Measurements from ENCODE around the gene ACACA. TPM values are rescaled to one million over a fixed set of nuclear protein-coding genes. Genes with fewer than 3 reads are reported as not detected.

The ACACA gene
- total RNA-seq, 1 donor from 2014 or later = 122 TPM

GRCh38 chr17:37096071-37096470 is 310.6 kb downstream of the ACACA start:
- Mint-ChIP-seq H3K36me3 (ENCODE audit: low read depth) (peaks cover 27% of the 10 kb centered on the region), H3K27ac (no peak overlapping the region), H3K4me1 (ENCODE audit: low read depth) (peaks cover 10% of the 10 kb centered on the region), H3K27me3 (ENCODE audit: insufficient read depth) (no peaks in the 10 kb centered on the region), H3K4me3 (no peak overlapping the region), H3K9me3 (no peaks in the 10 kb centered on the region)
- intact Hi-C loops (cut with micrococcal nuclease) = no loop called here
- no peak for DNase-seq (ENCODE audit: low spot score)

DNA sequence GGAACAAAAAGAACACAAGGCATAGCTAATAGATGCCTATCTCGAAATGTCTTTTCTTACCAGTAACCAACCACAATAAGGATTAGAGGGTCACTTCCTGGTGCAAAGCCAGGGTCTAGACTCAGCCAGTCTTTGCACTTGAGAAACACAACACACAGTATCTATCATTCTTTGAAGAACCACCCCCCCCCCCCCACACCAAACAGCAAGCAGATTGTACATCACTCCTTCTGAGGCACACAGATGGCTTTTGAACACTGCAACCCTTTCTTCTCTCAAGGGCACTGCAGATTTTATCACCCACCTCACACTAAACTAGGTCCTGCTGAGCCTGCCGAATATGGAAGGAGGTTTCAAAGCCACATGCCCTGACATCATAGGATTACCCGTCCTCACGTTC is 312.2 kb downstream of the ACACA start:
- no peak overlapping the region for H3K4me3 Mint-ChIP-seq
- H3K4me1 Mint-ChIP-seq (ENCODE audit: low read depth) = peaks cover 27% of the 10 kb centered on the region
- H3K36me3 Mint-ChIP-seq (ENCODE audit: low read depth) = peaks cover 34% of the 10 kb centered on the region
- H3K9me3 Mint-ChIP-seq = no peaks in the 10 kb centered on the region
- no peak overlapping the region for H3K27ac Mint-ChIP-seq
- DNase-seq (ENCODE audit: low spot score) = no peak
- H3K27me3 Mint-ChIP-seq (ENCODE audit: insufficient read depth) = no peaks in the 10 kb centered on the region
- intact Hi-C loops (cut with micrococcal nuclease) = no loop called here

GRCh38 chr17:37092701-37093100 is 313.9 kb downstream of the ACACA start:
- Mint-ChIP-seq H3K4me1 (ENCODE audit: low read depth) (peaks cover 44% of the 10 kb centered on the region), H3K9me3 (no peaks in the 10 kb centered on the region), H3K27ac (no peak overlapping the region), H3K27me3 (ENCODE audit: insufficient read depth) (no peaks in the 10 kb centered on the region), H3K4me3 (no peak overlapping the region), H3K36me3 (ENCODE audit: low read depth) (peaks cover 35% of the 10 kb centered on the region)
- intact Hi-C loops (cut with micrococcal nuclease) = no loop called here
- DNase-seq (ENCODE audit: low spot score) = no peak

GRCh38 chr17:37092071-37092470 is 314.6 kb downstream of the ACACA start:
- no peaks in the 10 kb centered on the region for H3K27me3 Mint-ChIP-seq (ENCODE audit: insufficient read depth)
- H3K36me3 Mint-ChIP-seq (ENCODE audit: low read depth) = peaks cover 39% of the 10 kb centered on the region
- H3K4me1 Mint-ChIP-seq (ENCODE audit: low read depth) = peaks cover 50% of the 10 kb centered on the region
- no peak overlapping the region for H3K27ac Mint-ChIP-seq
- no peak for DNase-seq (ENCODE audit: low spot score)
- intact Hi-C loops (cut with micrococcal nuclease) = no loop called here
- no peak overlapping the region for H3K4me3 Mint-ChIP-seq
- no peaks in the 10 kb centered on the region for H3K9me3 Mint-ChIP-seq

DNA sequence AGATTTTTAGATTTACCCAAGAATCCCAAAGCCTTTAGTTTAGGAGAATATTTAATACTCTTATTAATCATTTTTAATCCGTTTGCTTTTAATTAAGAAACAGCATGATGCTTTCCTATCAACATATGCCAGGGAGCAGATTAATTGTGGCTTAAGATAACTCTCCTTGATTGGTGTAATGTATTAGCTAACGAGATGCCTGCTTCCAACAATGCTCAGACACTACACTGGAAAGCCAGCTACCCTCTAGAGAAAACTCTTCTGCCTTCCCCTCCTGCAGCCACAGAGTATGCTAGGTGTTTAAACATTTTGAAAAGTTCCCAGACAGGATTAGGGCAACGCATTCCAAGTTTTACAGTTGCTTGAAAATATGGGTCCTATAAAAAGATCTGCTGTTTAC is 315.7 kb downstream of the ACACA start:
- peak overlapping the region; percentile 87 for H3K27ac Mint-ChIP-seq

DNA sequence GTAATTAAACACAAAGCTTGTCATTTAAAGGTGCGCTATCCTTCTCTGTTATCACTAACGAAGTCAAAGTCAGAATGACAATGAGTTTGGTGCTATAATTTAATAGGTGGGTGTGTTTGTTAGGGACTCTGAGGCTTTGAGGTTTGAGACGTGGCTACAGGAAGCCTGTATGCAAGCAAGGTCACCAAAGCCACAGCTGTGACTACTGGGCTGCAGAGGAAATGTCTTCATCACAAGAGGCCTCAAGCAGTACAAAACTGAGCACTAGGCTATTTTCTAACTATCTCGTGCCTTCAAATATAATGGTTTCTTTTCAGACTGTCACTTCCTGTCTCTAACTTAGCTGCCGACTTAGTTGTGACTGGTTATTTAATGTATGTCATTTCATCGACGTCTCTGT is 316.7 kb downstream of the ACACA start:
- peak; percentile 56 for DNase-seq (ENCODE audit: low spot score)
- Mint-ChIP-seq H3K4me3 (peak overlapping the region; percentile 48), H3K27me3 (ENCODE audit: insufficient read depth) (no peaks in the 10 kb centered on the region), H3K36me3 (ENCODE audit: low read depth) (peaks cover 36% of the 10 kb centered on the region), H3K9me3 (no peaks in the 10 kb centered on the region), H3K27ac (peak overlapping the region; percentile 87), H3K4me1 (ENCODE audit: low read depth) (peaks cover 51% of the 10 kb centered on the region)
- intact Hi-C loops (cut with micrococcal nuclease) = no loop called here

More for the DNA sequence above, 315.7 kb downstream of the ACACA start:
- no peaks in the 10 kb centered on the region for H3K9me3 Mint-ChIP-seq
- no peak overlapping the region for H3K4me3 Mint-ChIP-seq
- H3K4me1 Mint-ChIP-seq (ENCODE audit: low read depth) = peaks cover 51% of the 10 kb centered on the region
- H3K27me3 Mint-ChIP-seq (ENCODE audit: insufficient read depth) = no peaks in the 10 kb centered on the region
- H3K36me3 Mint-ChIP-seq (ENCODE audit: low read depth) = peaks cover 34% of the 10 kb centered on the region
- no peak for DNase-seq (ENCODE audit: low spot score)
- intact Hi-C loops (cut with micrococcal nuclease) = no loop called here

GRCh38 chr17:37088913-37089312 is 317.7 kb downstream of the ACACA start:
- intact Hi-C loops (cut with micrococcal nuclease) = no loop called here
- DNase-seq (ENCODE audit: low spot score) = no peak
- Mint-ChIP-seq H3K4me3 (peak overlapping the region; percentile 22), H3K4me1 (ENCODE audit: low read depth) (peaks cover 51% of the 10 kb centered on the region), H3K36me3 (ENCODE audit: low read depth) (peaks cover 33% of the 10 kb centered on the region), H3K27ac (no peak overlapping the region), H3K27me3 (ENCODE audit: insufficient read depth) (no peaks in the 10 kb centered on the region), H3K9me3 (no peaks in the 10 kb centered on the region)

GRCh38 chr17:37088459-37088858 is 318.2 kb downstream of the ACACA start:
- Mint-ChIP-seq H3K9me3 (no peaks in the 10 kb centered on the region), H3K4me1 (ENCODE audit: low read depth) (peaks cover 51% of the 10 kb centered on the region), H3K36me3 (ENCODE audit: low read depth) (peaks cover 33% of the 10 kb centered on the region), H3K27me3 (ENCODE audit: insufficient read depth) (no peaks in the 10 kb centered on the region), H3K27ac (no peak overlapping the region), H3K4me3 (peak overlapping the region; percentile 41)
- DNase-seq (ENCODE audit: low spot score) = peak; percentile 18
- intact Hi-C loops (cut with micrococcal nuclease) = no loop called here

DNA sequence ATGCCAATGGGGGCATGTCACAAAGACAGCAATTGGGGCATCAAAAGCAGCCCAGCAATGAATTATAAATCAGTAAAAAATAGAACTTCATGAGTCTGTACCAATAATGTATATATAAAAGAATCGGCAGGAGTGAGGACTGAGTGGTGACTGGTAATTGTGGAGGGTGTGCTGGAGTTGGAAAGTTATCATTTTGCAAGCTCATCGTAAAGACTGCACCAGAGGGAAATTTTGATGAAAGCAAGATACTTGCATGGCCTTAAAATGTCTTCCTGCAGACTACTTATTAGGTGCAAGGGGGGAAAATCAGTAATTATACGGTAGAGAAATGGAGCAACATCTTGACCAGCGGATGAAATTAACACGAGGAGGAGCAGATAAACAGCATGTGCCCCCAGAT is 319.0 kb downstream of the ACACA start:
- Mint-ChIP-seq H3K4me3 (peak overlapping the region; percentile 50), H3K9me3 (no peaks in the 10 kb centered on the region), H3K4me1 (ENCODE audit: low read depth) (peaks cover 51% of the 10 kb centered on the region), H3K36me3 (ENCODE audit: low read depth) (peaks cover 36% of the 10 kb centered on the region), H3K27ac (no peak overlapping the region), H3K27me3 (ENCODE audit: insufficient read depth) (no peaks in the 10 kb centered on the region)
- intact Hi-C loops (cut with micrococcal nuclease) = no loop called here
- no peak for DNase-seq (ENCODE audit: low spot score)

- Mint-ChIP-seq H3K36me3 (ENCODE audit: low read depth) (peaks cover 36% of the 10 kb centered on the region), H3K4me1 (ENCODE audit: low read depth) (peaks cover 44% of the 10 kb centered on the region), H3K9me3 (no peaks in the 10 kb centered on the region), H3K27ac (no peak overlapping the region), H3K27me3 (ENCODE audit: insufficient read depth) (no peaks in the 10 kb centered on the region), H3K4me3 (no peak overlapping the region)
- DNase-seq (ENCODE audit: low spot score) = no peak
- intact Hi-C loops (cut with micrococcal nuclease) = no loop called here
Measured at GRCh38 chr17:37086948-37087347, 319.7 kb downstream of the ACACA start.

GRCh38 chr17:37086334-37086733 is 320.3 kb downstream of the ACACA start:
- no peak overlapping the region for H3K4me3 Mint-ChIP-seq
- intact Hi-C loops (cut with micrococcal nuclease) = no loop called here
- H3K4me1 Mint-ChIP-seq (ENCODE audit: low read depth) = peaks cover 44% of the 10 kb centered on the region
- H3K27ac Mint-ChIP-seq = no peak overlapping the region
- DNase-seq (ENCODE audit: low spot score) = no peak
- no peaks in the 10 kb centered on the region for H3K27me3 Mint-ChIP-seq (ENCODE audit: insufficient read depth)
- peaks cover 36% of the 10 kb centered on the region for H3K36me3 Mint-ChIP-seq (ENCODE audit: low read depth)
- H3K9me3 Mint-ChIP-seq = no peaks in the 10 kb centered on the region

DNA sequence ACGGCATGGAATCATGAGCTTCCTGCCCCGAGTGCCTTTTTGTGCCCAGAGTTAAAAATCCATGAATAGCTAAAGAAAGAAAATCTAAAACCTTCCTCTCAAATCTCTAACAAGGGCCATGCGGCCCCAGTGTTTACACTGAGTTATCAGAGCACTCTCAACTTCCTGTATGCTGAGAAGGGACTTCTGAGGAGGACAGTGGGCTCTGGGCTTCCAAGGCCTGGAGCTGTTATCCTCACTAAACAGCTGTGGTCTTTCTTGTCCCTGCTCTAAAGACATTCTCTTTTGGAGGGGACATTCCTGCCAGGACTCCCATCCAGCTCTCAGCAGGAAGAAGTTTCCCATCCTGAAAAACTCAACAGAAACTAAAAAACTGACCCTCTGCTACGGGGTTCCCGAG is 322.3 kb downstream of the ACACA start:
- H3K4me1 Mint-ChIP-seq (ENCODE audit: low read depth) = peaks cover 24% of the 10 kb centered on the region
- H3K36me3 Mint-ChIP-seq (ENCODE audit: low read depth) = peaks cover 29% of the 10 kb centered on the region
- H3K27ac Mint-ChIP-seq = no peak overlapping the region
- no peaks in the 10 kb centered on the region for H3K27me3 Mint-ChIP-seq (ENCODE audit: insufficient read depth)
- peaks cover 3% of the 10 kb centered on the region for H3K9me3 Mint-ChIP-seq
- no peak for DNase-seq (ENCODE audit: low spot score)
- intact Hi-C loops (cut with micrococcal nuclease) = no loop called here
- no peak overlapping the region for H3K4me3 Mint-ChIP-seq

DNA sequence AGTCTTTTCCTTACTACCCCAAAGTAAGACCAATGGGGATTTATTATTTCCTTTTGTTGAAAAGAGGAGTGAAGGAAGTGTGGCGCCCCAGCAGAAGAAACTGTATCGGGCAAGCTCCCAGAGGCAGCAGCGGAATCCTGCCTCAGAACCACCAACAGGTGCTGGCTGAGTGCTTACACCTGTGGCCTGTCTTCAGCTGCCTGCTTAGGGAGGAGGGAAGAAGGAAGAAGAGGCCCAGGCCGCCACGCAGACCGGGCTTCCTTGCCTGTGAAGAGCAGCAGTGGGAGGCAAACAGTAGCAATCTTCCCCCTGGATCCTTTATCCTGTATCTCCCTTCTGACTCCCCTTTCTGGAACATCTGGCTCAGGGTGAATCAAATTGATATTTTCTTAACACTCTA is 323.2 kb downstream of the ACACA start:
- Mint-ChIP-seq H3K4me1 (ENCODE audit: low read depth) (peaks cover 15% of the 10 kb centered on the region), H3K4me3 (no peak overlapping the region), H3K9me3 (peaks cover 3% of the 10 kb centered on the region), H3K36me3 (ENCODE audit: low read depth) (peaks cover 28% of the 10 kb centered on the region), H3K27ac (no peak overlapping the region), H3K27me3 (ENCODE audit: insufficient read depth) (no peaks in the 10 kb centered on the region)
- intact Hi-C loops (cut with micrococcal nuclease) = no loop called here
- no peak for DNase-seq (ENCODE audit: low spot score)

- peaks cover 3% of the 10 kb centered on the region for H3K9me3 Mint-ChIP-seq
- H3K36me3 Mint-ChIP-seq (ENCODE audit: low read depth) = peaks cover 25% of the 10 kb centered on the region
- peaks cover 10% of the 10 kb centered on the region for H3K4me1 Mint-ChIP-seq (ENCODE audit: low read depth)
- H3K27me3 Mint-ChIP-seq (ENCODE audit: insufficient read depth) = no peaks in the 10 kb centered on the region
- intact Hi-C loops (cut with micrococcal nuclease) = no loop called here
- no peak for DNase-seq (ENCODE audit: low spot score)
- no peak overlapping the region for H3K27ac Mint-ChIP-seq
- no peak overlapping the region for H3K4me3 Mint-ChIP-seq
Measured at GRCh38 chr17:37082985-37083384, 323.7 kb downstream of the ACACA start.
